Esophagus squamous epithelium (tissue), 5 donors: ENCODE measurements around the gene KCNH4. TPM values are rescaled to one million over a fixed set of nuclear protein-coding genes. Genes with fewer than 3 reads are reported as not detected.

Experiments
- DNase-seq: peaks from one replicate; lab custom pipeline; 2025; lab: John Stamatoyannopoulos, UW
- H3K27ac ChIP-seq, 4 donors: fragments of 200-600 bp; sonication (generic); one replicate each; pipeline ENCODE4 v1.5.1; 2016 to 2019; ENCODE audit warnings: mild to moderate bottlenecking in 1 of 4
- H3K27me3 ChIP-seq, 4 donors: fragments of 200-600 bp; sonication (generic); 1 replicate in 3 of 4; 2 replicates in 1 of 4; pipeline versions ENCODE4 v1.5.1 to v1.6.0; 2017 to 2021; ENCODE audit warnings: antibody characterized with exemption in 1 of 4
- H3K36me3 ChIP-seq, 3 donors: fragments of 200-600 bp; sonication (generic); one replicate each; pipeline ENCODE4 v1.5.1; 2016 to 2019
- H3K4me1 ChIP-seq, 3 donors: fragments of 200-600 bp; sonication (generic); one replicate each; pipeline ENCODE4 v1.5.1; 2017 to 2019
- H3K4me3 ChIP-seq, 4 donors: fragments of 200-600 bp; sonication (generic); 1 replicate in 3 of 4; 2 replicates in 1 of 4; pipeline ENCODE4 v1.5.1; 2016 to 2019; ENCODE audit warnings: mild to moderate bottlenecking in 2 of 4, moderate library complexity in 1 of 4
- H3K9me3 ChIP-seq, 3 donors: fragments of 200-600 bp; sonication (generic); one replicate each; pipeline ENCODE4 v1.5.1; 2016 to 2019
- CTCF ChIP-seq, 6 experiments: fragments of 450-650 bp in 4 of 6; fragments of 200-600 bp in 2 of 6; sonication (generic) in 2 of 6; IDR thresholded peaks; one replicate each; pipeline ENCODE4 v1.5.1; 2016 to 2019; ENCODE audit warnings: antibody characterized with exemption in 6 of 6, mild to moderate bottlenecking in 4 of 6, moderate library complexity in 4 of 6
- POLR2A ChIP-seq, 4 donors: fragments of 450-650 bp; IDR thresholded peaks; one replicate each; pipeline ENCODE4 v1.6.1; 2017; ENCODE audit warnings: antibody characterized with exemption in 4 of 4, mild to moderate bottlenecking in 4 of 4, moderate library complexity in 3 of 4
- WGBS, 2 donors: methylation state at CpG; one replicate each; pipeline ENCODE4 v1.1.5; 2018; 5-methylcytosine and 5-hydroxymethylcytosine counted together
- intact Hi-C: fragments of 100-400 bp; cut with DNase I; formaldehyde crosslinking; loops from one replicate; pipeline ENCODE4 v1.15.0; 2022
- total RNA-seq, 4 donors: library from RNA; depleted of rRNA; stranded (reverse); fragments of >200 nt; gene quantifications; one replicate each; pipeline ENCODE4 v1.1.0, GENCODE V29; 2016
- donor health status: DM: yes; HTN: yes; CAD: no.

Gene KCNH4
- total RNA-seq: under 1 TPM in 2 of 4 donors, not detected in 2; under 0.01 to 0.09 TPM

- Histone ChIP-seq H3K4me3 (peak within 1 kb of the TSS; percentile 23 to 59 (median 40)), H3K27ac (no peak within 1 kb of the TSS), H3K36me3 (no peaks in the 10 kb centered on the region), H3K4me1 (peaks cover 25 to 50% (median 29%) of the 10 kb centered on the region in 3 donors), H3K9me3 (no peaks in the 10 kb centered on the region), H3K27me3 (peaks cover 0 to 68% (median 6%) of the 10 kb centered on the region in 4 donors)
- intact Hi-C loops: no loop called here
- TF ChIP-seq POLR2A (IDR thresholded peaks at IDR 0.05) (no peak), CTCF (IDR thresholded peaks at IDR 0.05) (peak in 5 of 6 experiments; percentile 33 to 59 (median 52))
- 8 to 56% methylated on average over 3 to 16 of the region's 60 CpGs for WGBS, 2 donors
- DNase-seq: no peak
Observed at GRCh38 chr17:42180922-42181850, at the start of gene KCNH4. Gene KCNH4, minus strand, starts transcription at chr17:42181142. Its CDS starts 197 bp downstream, at chr17:42180945.

DNA sequence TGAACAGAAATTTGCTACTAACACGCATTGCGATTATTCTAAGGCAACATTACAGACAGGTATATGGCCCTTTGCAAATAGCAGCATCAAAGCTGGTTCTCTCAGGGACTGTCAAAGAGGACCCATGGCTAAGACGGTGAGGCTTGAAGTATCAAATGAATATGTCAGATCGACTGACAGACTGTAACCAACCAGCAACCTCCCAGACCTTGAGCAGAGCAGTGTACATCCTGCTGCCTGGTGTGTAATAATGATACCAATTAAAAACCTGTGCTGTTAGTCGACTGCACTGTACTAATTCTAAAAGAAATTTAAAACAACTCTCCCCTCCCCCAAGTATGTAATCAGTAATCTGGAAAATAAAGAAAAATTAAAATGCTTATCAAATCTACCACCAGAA is 49.3 kb upstream of the KCNH4 start:
- intact Hi-C loops: no loop called here
- H3K4me3 ChIP-seq: no peak overlapping the region
- H3K36me3 ChIP-seq: peaks cover 0 to 41% (median 0%) of the 10 kb centered on the region in 3 donors
- H3K27me3 ChIP-seq: no peaks in the 10 kb centered on the region
- H3K27ac ChIP-seq: no peak overlapping the region
- no peak for DNase-seq
- H3K4me1 ChIP-seq: peaks cover 0 to 19% (median 8%) of the 10 kb centered on the region in 3 donors
- no peaks in the 10 kb centered on the region for H3K9me3 ChIP-seq
- no peak for TF ChIP-seq POLR2A (IDR thresholded peaks at IDR 0.05)
- TF ChIP-seq CTCF (IDR thresholded peaks at IDR 0.05): no peak
- 80 to 88% methylated on average over 5 of the region's 5 CpGs for WGBS, 2 donors

DNA sequence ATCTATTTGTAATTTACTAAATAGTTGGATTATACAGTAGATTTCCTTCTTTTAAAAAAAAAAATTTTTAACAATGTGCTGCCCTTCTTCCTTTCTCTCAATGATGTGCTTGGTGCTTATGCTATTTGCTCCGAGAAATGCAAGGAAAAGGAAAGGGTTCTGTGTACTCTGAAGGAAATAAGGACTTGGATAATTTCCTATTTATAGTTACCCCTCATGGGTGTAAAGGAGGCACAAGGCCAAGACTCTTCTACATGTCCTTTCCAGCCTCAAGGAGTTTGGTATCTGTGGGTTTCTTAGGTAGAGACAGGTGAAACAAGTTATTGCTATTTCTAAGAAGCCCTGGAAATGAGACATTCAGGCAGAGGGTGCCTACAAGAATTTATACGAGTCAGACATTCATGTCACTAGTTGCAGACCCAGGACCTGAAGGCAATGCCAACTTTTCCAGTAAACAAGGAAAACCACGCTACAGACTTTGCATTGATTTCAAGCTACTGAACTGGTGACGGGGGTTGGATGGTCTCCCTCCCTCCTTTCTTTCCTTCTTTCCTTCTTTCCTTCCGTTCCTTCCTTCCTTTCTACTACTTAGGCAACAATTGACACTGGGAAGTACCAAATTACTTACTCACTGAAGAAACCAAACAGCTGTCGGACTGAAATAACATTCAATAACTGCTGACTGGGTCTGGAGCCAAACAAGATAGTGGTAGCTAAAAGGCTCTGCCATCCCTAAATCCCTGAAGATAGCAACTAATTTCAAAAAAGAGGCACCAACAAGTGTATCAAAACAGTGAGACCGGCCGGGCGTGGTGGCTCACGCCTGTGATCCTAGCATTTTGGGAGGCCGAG is 47.1 kb upstream of the KCNH4 start:
- peaks cover 0 to 63% (median 12%) of the 10 kb centered on the region in 3 donors for H3K36me3 ChIP-seq
- no peak for DNase-seq
- no peaks in the 10 kb centered on the region for H3K27me3 ChIP-seq
- no peak for TF ChIP-seq POLR2A (IDR thresholded peaks at IDR 0.05)
- no peak for TF ChIP-seq CTCF (IDR thresholded peaks at IDR 0.05)
- no peak overlapping the region for H3K4me3 ChIP-seq
- peaks cover 0 to 19% (median 8%) of the 10 kb centered on the region in 3 donors for H3K4me1 ChIP-seq
- no peaks in the 10 kb centered on the region for H3K9me3 ChIP-seq
- intact Hi-C loops: no loop called here
- H3K27ac ChIP-seq: peak overlapping the region in 3 of 4 donors; percentile 4 to 43 (median 13)
- 55 to 60% methylated on average over 11 of the region's 11 CpGs for WGBS, 2 donors

GRCh38 chr17:42225646-42226045 is 44.7 kb upstream of the KCNH4 start:
- TF ChIP-seq POLR2A (IDR thresholded peaks at IDR 0.05) (no peak), CTCF (IDR thresholded peaks at IDR 0.05) (no peak)
- DNase-seq: no peak
- H3K36me3 ChIP-seq: peaks cover 0 to 76% (median 12%) of the 10 kb centered on the region in 3 donors
- 82 to 95% methylated on average over 5 of the region's 5 CpGs for WGBS, 2 donors
- intact Hi-C loops: no loop called here
- H3K27me3 ChIP-seq: no peaks in the 10 kb centered on the region
- H3K9me3 ChIP-seq: no peaks in the 10 kb centered on the region
- H3K27ac ChIP-seq: no peak overlapping the region
- H3K4me1 ChIP-seq: peaks cover 0 to 19% (median 8%) of the 10 kb centered on the region in 3 donors
- no peak overlapping the region for H3K4me3 ChIP-seq
